ENCODE results near the gene CDC42EP4.

The CDC42EP4 gene

DNA sequence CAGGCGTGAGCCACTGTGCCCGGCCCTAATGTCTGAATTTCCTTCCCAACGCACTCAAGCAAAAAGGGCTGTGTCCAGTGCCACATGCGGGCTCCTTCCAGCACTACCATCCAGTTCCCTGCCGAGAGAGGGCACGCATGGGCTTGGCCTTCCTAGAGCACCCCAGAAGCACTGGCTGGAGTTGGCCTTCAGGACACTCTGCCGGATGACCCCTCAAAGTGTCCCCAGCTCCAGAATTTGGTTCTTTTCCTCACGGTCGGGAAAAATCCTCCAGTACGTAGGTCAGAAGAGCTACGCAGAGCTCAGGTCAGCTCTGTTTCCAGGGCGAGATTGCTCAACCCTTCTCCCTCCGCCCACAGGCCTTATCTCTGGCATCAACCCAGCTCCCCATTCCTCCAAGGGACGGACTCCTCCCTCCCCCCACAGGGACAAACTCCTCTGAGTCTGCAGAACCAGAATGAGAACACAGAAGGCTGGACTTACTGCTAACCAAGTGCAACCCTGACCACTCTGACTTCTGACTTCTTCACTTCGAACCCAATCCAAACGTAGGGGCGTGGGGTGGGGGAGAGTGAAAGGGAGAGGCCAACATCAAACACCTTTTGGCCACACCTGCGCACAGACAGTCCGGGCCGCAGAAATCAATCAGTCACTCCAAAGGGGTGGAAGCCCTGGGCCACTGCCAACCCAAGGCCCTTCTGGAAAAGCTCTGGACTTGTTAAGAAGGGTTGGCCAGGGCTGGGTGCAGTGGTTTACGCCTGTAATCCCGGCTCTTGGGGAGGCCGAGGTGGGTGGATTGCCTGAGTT, 3.6 kb downstream of the CDC42EP4 start:
- TF ChIP-seq ZFX (IDR thresholded peaks at IDR 0.05): no peak
- TF ChIP-seq, protein P1, sequence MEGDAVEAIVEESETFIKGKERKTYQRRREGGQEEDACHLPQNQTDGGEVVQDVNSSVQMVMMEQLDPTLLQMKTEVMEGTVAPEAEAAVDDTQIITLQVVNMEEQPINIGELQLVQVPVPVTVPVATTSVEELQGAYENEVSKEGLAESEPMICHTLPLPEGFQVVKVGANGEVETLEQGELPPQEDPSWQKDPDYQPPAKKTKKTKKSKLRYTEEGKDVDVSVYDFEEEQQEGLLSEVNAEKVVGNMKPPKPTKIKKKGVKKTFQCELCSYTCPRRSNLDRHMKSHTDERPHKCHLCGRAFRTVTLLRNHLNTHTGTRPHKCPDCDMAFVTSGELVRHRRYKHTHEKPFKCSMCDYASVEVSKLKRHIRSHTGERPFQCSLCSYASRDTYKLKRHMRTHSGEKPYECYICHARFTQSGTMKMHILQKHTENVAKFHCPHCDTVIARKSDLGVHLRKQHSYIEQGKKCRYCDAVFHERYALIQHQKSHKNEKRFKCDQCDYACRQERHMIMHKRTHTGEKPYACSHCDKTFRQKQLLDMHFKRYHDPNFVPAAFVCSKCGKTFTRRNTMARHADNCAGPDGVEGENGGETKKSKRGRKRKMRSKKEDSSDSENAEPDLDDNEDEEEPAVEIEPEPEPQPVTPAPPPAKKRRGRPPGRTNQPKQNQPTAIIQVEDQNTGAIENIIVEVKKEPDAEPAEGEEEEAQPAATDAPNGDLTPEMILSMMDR (conservative IDR thresholded peaks at IDR 0.05): no peak
- peak overlapping the region; percentile 99 for H3K27ac ChIP-seq

GRCh38 chr17:73307130-73307529, 4.7 kb downstream of the CDC42EP4 start:
- TF ChIP-seq, protein P1 (conservative IDR thresholded peaks at IDR 0.05): no peak
- TF ChIP-seq ZFX (IDR thresholded peaks at IDR 0.05): no peak
- H3K27ac ChIP-seq: peak overlapping the region; percentile 99

DNA sequence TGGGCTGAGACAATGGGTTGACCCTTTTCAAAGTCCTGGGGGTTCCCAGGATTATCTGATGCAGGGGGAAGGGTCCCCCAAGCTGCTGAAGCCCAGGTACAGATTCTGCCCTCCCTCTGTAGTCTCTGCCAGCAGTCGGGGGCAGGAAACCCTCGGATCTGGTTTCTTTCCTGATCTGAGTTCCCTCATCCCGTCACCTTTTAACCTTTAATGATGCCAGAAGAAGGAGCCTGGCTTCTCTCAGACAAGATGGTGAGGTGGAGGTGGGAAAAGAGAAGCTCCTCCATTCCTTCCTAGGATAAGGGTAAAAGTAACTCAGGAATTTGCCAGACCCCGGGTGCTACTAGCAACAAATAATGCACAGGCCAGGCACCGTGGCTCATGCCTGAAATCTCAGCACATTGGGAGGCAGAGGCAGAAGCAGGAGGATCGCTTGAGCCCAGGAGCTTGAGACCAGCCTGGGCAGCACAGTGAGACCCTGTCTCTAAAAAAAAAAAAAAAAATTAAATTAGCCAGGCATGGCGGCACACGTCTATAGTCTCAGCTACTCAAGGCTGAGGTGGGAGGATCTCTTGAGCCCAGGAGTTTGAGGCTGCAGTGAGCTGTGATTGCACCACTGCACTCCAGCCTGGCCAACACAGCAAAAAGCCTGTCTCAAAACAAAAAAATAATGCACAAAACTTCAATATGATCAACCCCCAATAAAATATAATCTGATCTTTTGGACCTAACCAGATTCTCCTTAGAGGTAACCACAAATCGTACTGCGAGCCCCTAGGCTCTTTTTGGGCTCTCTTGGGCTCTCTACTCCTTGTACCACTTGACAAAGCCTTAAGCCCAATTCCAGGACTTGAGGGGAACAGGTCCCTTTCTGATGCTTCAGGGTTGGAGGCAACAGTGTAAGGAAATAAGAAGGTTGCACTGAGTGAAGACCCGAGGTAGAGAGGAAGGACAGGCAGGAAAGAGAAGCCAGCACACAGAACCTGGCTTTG, 5.7 kb downstream of the CDC42EP4 start:
- TF ChIP-seq, protein P1 (conservative IDR thresholded peaks at IDR 0.05): no peak
- no peak for TF ChIP-seq ZFX (IDR thresholded peaks at IDR 0.05)
- peak overlapping the region; percentile 99 for H3K27ac ChIP-seq

GRCh38 chr17:73304971-73305812, 6.6 kb downstream of the CDC42EP4 start:
- TF ChIP-seq, protein P1 (conservative IDR thresholded peaks at IDR 0.05): no peak
- TF ChIP-seq ZFX (IDR thresholded peaks at IDR 0.05): peak; percentile 63; the same call in 1 of the 2 replicates
- H3K27ac ChIP-seq: peak overlapping the region; percentile 99

- peak overlapping the region; percentile 99 for H3K27ac ChIP-seq
- TF ChIP-seq ZFX (IDR thresholded peaks at IDR 0.05): no peak
- TF ChIP-seq, protein P1 (conservative IDR thresholded peaks at IDR 0.05): no peak
These were observed 7.4 kb downstream of the CDC42EP4 start for GRCh38 chr17:73304438-73304837.

GRCh38 chr17:73302189-73302588, 9.6 kb downstream of the CDC42EP4 start:
- H3K27ac ChIP-seq: no peak overlapping the region
- TF ChIP-seq, protein P1 (conservative IDR thresholded peaks at IDR 0.05): no peak
- TF ChIP-seq ZFX (IDR thresholded peaks at IDR 0.05): no peak
